ENCODE results near the gene BTF3. TPM values are rescaled to one million over a fixed set of nuclear protein-coding genes. Genes with fewer than 3 reads are reported as not detected.
A peak's percentile ranks its signal among the peaks of the same experiment; 100 is the strongest.

Gene BTF3
- total and polyA plus RNA-seq, 9 of the 15 experiments (the other 6 are each of a cell fraction or from before 2014, with no cell fraction given): 534 to 1,637 (median 848) TPM

GRCh38 chr5:73488806-73489205 lies 9.4 kb upstream of the BTF3 start (continued):
- no peak for TF ChIP-seq IRF9 (tag; IDR thresholded peaks at IDR 0.05)
- TF ChIP-seq EHMT2 (IDR thresholded peaks at IDR 0.05): no peak
- no peak for TF ChIP-seq GMEB1 (CRISPR knock-in tag; IDR thresholded peaks at IDR 0.05)
- TF ChIP-seq ZBTB2 (IDR thresholded peaks at IDR 0.05): no peak
- TF ChIP-seq SMAD1 (IDR thresholded peaks at IDR 0.05; ENCODE audit: low read depth, low read length, partially characterized antibody): no peak
- TF ChIP-seq TFAP4 (CRISPR knock-in tag; IDR thresholded peaks at IDR 0.05; ENCODE audit: borderline replicate concordance): no peak
- TF ChIP-seq ZNF639 (CRISPR knock-in tag; conservative IDR thresholded peaks at IDR 0.05 in 1 of 2, IDR thresholded peaks at IDR 0.05 in 1 of 2): 0 out of 4 replicates have a peak, but pooled peaks of 1 of the 2 experiments have one; percentile 28
- peak; percentile 61; the same call in 1 of the 2 replicates for TF ChIP-seq JUN (IDR thresholded peaks at IDR 0.05; ENCODE audit: borderline replicate concordance, low read depth, low read length)
- TF ChIP-seq JUN (CRISPR knock-in tag; IDR thresholded peaks at IDR 0.05; ENCODE audit: borderline replicate concordance): no peak
- TF ChIP-seq NONO (IDR thresholded peaks at IDR 0.05; ENCODE audit: low read depth in 2 of 2, low read length in 1 of 2): no peak
- TF ChIP-seq GABPB2 (CRISPR knock-in tag; conservative IDR thresholded peaks at IDR 0.05): no peak
- no peak for TF ChIP-seq RFX5 (IDR thresholded peaks at IDR 0.05; ENCODE audit: low read depth, low read length)
- no peak for TF ChIP-seq ELF4 (CRISPR knock-in tag; IDR thresholded peaks at IDR 0.05)
- no peak for TF ChIP-seq HBP1 (CRISPR knock-in tag; IDR thresholded peaks at IDR 0.05)
- TF ChIP-seq ZBTB8A (IDR thresholded peaks at IDR 0.05; ENCODE audit: partially characterized antibody): no peak
- no peak for TF ChIP-seq BCL6 (CRISPR knock-in tag; IDR thresholded peaks at IDR 0.05)
- peak; percentile 66; the same call in 1 of the 2 replicates for TF ChIP-seq HDAC2 (IDR thresholded peaks at IDR 0.05)
- no peak for TF ChIP-seq CHD4 (IDR thresholded peaks at IDR 0.05; ENCODE audit: insufficient read depth, insufficient replicate concordance, low read depth, low read length, poor library complexity, severe bottlenecking)
- no peak for TF ChIP-seq TCF15 (CRISPR knock-in tag; IDR thresholded peaks at IDR 0.05)
- no peak for TF ChIP-seq ZNF707 (CRISPR knock-in tag; conservative IDR thresholded peaks at IDR 0.05)
